Measurements from ENCODE around the gene DENND4A.
A peak's percentile ranks its signal among the peaks of the same experiment; 100 is the strongest.

The DENND4A gene

GRCh38 chr15:65639509-65639908 is 152.6 kb downstream of the DENND4A start:
- TF ChIP-seq CTCF (IDR thresholded peaks at IDR 0.05; ENCODE audit: insufficient read depth, low read depth, low read length, missing control alignments) = no peak
- no peak overlapping the region for H3K4me3 ChIP-seq (ENCODE audit: low read length)
- no peak for DNase-seq (ENCODE audit: low read depth)

- no peak overlapping the region for H3K4me3 ChIP-seq (ENCODE audit: low read length)
- DNase-seq (ENCODE audit: low read depth) = peak; percentile 79
- TF ChIP-seq CTCF (IDR thresholded peaks at IDR 0.05; ENCODE audit: insufficient read depth, low read depth, low read length, missing control alignments) = peak; percentile 94
Measured at GRCh38 chr15:65638681-65639089, 153.4 kb downstream of the DENND4A start.

- TF ChIP-seq CTCF (IDR thresholded peaks at IDR 0.05; ENCODE audit: insufficient read depth, low read depth, low read length, missing control alignments) = no peak
- DNase-seq (ENCODE audit: low read depth) = no peak
Measured at GRCh38 chr15:65638109-65638508, 154.0 kb downstream of the DENND4A start.

GRCh38 chr15:65634356-65634755 is 157.7 kb downstream of the DENND4A start:
- no peak for TF ChIP-seq CTCF (IDR thresholded peaks at IDR 0.05; ENCODE audit: insufficient read depth, low read depth, low read length, missing control alignments)
- DNase-seq (ENCODE audit: low read depth) = peak; percentile 89
- H3K4me3 ChIP-seq (ENCODE audit: low read length) = no peak overlapping the region

More at GRCh38 chr15:65638109-65638508, 154.0 kb downstream of the DENND4A start:
- no peak overlapping the region for H3K4me3 ChIP-seq (ENCODE audit: low read length)

GRCh38 chr15:65633752-65634151 is 158.3 kb downstream of the DENND4A start:
- no peak for DNase-seq (ENCODE audit: low read depth)
- TF ChIP-seq CTCF (IDR thresholded peaks at IDR 0.05; ENCODE audit: insufficient read depth, low read depth, low read length, missing control alignments) = no peak
- H3K4me3 ChIP-seq (ENCODE audit: low read length) = no peak overlapping the region

GRCh38 chr15:65632780-65633375 is 159.2 kb downstream of the DENND4A start:
- no peak for DNase-seq (ENCODE audit: low read depth)
- no peak for TF ChIP-seq CTCF (IDR thresholded peaks at IDR 0.05; ENCODE audit: insufficient read depth, low read depth, low read length, missing control alignments)
- H3K4me3 ChIP-seq (ENCODE audit: low read length) = no peak overlapping the region

- no peak for TF ChIP-seq CTCF (IDR thresholded peaks at IDR 0.05; ENCODE audit: insufficient read depth, low read depth, low read length, missing control alignments)
- H3K4me3 ChIP-seq (ENCODE audit: low read length) = no peak overlapping the region
- DNase-seq (ENCODE audit: low read depth) = no peak
Measured at GRCh38 chr15:65631503-65631902, 160.6 kb downstream of the DENND4A start.

Data from epithelial cell of esophagus (primary cell).